ENCODE measurements around the gene TMEM117.
"Not testable (repeated sequence)": the region's sequence is repeated elsewhere in the genome, so short reads cannot be mapped to it uniquely, and the experiment has no call there.

TMEM117 gene

DNA sequence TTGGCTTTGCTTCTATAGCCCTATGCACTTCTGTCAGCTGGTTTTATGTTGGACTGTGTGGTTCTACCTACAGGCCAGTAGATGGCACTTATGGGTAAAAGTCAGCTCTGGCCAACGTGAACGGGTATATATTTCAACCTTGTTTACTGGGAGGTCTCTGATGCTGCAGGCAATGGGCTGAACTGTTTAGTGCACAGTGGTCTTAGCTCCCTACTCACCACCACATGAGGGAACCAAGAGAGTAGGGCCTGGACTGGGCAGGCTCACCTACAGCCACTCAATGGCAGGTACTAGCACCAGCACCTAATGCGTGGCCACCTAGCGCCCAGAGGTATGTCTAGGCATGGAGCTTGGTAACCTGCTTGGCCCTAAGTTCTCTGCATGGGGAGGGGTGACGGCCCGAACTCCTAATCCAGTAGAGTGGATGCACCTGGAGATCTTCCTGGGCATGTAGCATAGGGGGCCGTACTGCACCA, 481.8 kb downstream of the TMEM117 start:
- DNase-seq = no peak

GRCh38 chr12:44331269-44331668, 495.4 kb downstream of the TMEM117 start:
- DNase-seq = no peak

- DNase-seq = no peak
Measured at GRCh38 chr12:44334347-44334746, 498.5 kb downstream of the TMEM117 start.

GRCh38 chr12:44335030-44335429, 499.1 kb downstream of the TMEM117 start:
- DNase-seq = no peak

DNA sequence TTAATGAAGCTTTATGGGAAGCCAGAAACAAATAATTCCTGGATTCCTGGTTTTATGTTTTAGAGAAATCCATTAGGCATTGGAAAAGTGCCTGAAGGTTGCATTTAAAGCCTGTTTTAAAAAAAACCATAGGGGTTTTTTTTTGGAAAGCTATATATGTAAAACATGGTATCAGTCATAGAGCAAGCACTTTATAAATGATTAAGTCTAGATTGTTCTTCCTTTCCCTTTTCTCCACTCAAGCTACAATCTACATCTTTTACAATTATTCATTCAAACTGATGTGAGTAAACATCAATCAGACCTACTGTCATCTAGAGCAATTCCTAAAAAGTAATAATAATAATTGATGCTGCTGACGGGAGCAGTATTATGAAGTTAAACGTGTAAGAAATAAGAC, 500.7 kb downstream of the TMEM117 start:
- DNase-seq = no peak

DNA sequence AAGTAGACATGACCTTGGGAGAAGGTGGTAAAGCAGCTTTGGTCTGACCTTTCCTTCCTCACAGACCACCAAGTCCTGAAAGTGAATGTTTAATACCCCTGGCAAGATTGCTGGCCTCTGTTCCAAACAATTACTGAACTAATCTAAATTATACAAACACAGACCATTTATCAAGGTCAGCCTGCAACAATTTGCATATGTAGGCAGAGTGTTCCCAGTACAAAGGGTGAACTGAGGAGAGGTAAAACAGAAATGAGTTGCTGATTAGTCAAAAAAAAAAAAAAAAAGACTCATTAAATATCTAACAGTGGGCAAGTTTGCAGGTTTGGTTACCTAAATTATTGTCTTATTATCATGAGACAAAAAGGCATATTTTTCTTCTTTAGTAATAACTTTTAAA, 506.5 kb downstream of the TMEM117 start:
- DNase-seq = no peak

- no peak for DNase-seq
Measured at GRCh38 chr12:44347145-44347544, 511.3 kb downstream of the TMEM117 start.

DNA sequence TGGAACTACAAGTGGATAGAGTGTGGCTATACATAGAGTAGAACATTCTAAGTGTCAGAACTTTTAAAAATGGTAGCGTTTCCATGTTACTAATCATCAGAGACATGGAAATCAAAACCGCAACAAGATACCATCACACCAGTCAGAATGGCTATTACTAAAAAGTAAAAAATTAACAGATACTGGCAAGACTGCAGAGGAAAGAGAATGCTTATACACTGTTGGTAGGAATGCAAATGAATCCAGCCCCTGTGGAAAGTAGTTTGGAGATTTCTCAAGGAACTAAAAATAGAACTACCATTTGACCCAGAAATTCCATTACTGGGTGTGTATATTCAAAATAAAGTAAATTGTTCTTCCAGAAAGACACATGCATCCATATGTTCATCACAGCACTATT, 521.6 kb downstream of the TMEM117 start:
- DNase-seq = no peak

DNA sequence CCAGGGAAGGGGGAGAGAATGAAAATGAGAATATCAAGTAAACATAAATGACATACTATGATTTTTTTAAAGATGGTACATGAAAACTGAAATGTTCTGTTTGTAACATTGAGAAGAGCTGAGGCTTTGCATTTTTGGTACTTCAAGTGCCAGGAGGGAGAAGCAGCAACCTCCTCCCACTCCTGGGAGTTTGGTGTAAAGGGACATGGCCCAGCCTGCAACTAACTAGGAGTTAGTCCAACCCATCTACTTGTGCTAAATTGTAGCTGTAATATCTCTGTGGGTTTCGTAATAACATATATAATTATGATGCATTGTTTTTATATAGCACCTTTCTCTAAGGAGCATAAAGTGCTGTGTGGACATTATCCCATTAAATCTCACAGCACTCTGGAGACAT, 522.8 kb downstream of the TMEM117 start:
- no peak for DNase-seq

DNA sequence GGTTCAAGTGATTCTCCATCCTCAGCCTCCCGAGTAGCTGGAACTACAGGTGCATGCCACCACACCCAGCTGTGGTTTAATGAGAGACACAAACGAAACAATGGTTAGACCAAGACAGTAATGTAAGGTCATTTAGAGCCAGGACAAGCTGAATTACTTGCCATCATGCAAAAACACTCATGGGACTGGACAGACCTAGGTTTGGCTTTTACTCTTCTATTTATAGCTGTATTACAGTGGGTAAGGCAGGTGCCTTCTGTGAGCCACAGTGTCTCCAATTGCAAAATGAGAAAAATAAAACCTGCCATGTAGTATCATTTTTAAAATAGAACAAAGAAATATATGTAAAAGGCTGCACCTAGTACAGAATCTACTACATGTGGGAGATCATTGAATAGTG, 527.1 kb downstream of the TMEM117 start:
- DNase-seq = no peak

DNA sequence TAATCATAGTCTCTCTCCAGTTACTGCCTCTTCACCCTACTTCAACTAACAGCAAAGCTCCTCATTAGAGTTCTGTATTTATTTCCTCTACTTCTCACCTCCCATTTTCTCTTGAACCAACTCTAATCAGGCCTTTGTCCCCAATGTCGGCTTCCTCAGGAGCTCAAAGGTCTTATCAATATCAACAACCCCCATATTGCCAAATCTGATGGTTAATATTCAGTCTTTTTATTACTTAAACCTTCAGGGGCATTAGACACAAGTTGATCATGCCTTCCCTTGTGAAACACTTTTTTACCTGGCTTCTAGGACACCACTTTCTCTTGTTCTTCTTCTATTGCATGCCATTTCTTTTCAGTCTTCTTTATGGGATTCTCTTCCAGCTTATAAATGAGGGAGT, 531.3 kb downstream of the TMEM117 start:
- no peak for DNase-seq

DNA sequence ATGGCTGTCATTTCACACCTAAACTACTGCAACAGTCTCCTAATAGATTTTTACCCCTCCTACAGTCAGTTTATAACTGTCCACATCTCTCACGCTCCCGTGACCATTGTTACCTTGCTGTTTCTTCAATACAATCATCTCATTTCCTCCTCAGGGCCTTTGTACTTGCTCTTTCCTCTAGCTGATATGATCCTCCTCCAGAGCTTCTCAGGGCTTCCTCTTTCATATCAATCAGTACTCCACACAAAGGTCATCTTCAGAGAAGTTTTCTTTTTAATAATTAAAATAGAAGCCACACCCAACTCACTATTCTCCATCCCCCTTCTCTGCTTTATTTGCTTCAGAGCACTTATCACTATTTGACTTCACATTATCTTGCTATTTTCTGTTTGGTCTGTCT, 532.0 kb downstream of the TMEM117 start:
- DNase-seq = no peak

DNA sequence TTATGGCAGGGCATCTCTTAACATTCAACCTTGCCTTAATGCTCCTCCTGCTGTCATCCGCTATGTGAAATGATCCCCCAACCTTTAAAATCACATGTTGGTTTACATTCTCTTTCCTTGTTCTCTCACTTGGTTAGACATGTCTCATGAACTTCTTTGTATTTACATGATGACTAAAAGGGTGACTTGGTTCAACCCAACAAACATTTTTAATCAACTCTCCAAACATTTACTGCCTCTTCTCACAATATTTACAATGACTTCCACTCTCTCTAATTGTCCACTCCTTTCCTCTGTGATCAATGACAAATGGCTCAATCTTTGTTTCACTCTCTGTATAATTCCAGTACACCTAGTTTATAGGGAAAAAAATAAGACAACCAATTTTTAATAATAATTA, 534.1 kb downstream of the TMEM117 start:
- DNase-seq = no peak

DNA sequence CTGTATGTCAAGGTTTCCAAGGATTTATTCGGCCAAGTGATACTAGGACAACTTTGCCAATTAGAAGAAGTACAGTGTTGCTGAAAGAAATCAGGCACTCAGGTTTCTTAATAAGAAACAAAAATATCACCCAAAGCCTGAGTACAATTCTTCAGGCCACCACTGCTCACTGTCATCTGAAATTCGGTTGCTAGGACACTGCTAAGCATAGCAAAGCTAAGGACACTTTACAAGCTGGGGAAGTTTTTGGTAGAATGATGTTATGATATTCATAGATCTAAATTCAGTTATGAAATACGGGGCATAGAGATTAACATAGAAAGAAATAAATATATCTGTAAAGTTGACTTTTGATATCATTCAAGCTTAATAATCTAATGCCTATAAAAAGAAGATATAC, 535.1 kb downstream of the TMEM117 start:
- DNase-seq = no peak

DNA sequence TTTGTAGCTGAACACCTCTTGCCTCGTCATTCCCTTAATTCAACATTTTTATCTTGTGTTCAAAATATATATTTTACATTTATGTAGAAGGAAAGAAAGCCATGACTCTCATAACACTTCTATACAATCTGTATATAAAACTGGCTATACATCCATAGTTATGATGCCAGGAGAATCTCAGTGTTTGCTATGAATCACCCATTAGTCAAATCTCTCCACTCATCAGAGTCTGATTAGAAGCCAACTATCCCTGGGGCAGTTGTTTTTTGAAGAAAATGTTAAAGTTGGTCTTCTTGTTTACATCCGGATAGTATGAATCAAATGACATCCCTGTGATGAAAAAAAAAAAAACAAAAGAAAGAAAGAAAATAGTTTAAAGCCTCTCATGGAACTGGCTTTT, 536.4 kb downstream of the TMEM117 start:
- no peak for DNase-seq

- no peak for DNase-seq
Measured at GRCh38 chr12:44375694-44376093, 539.8 kb downstream of the TMEM117 start.

DNA sequence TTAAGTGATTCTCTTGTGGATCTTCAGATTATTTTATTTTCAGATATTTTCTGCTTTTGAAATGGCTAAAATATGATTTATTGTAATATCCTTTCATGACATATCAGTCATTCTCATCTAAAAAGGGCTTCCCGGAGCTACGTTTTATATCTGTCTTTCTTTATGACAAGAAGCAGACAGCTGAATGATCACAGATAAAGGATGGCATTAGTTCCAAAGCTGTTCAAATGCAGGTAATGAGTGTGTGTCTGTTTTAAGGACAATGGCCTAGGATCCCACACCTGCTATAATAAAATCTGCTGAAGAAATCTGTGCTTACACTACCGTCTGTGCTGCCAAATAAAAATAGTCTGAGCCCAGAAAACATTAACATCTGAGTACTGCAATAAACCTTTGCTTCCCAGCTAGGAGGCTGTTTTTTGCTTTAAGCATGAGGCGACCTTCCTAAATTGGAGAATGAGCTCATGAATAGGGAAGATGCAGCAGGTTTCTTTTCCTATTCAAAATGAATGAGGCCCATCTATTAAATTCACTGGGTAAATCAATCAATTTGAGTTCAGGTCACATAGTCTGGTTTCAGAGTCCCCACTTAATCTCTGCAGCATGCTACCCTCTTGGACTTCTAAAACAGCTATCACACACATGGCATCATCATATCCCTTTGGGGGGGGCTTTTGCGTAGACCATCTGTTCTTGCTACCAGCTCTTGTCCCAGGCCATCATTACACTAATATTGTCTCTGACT, 541.7 kb downstream of the TMEM117 start:
- DNase-seq = no peak

GRCh38 chr12:44379113-44379512, 543.2 kb downstream of the TMEM117 start:
- not testable (repeated sequence) for DNase-seq

GRCh38 chr12:44379831-44380230, 544.0 kb downstream of the TMEM117 start:
- no peak for DNase-seq

GRCh38 chr12:44380861-44381260, 545.0 kb downstream of the TMEM117 start:
- no peak for DNase-seq

- DNase-seq = no peak
Measured at GRCh38 chr12:44381341-44381740, 545.5 kb downstream of the TMEM117 start.

- no peak for DNase-seq
Measured at GRCh38 chr12:44384136-44384535, 548.3 kb downstream of the TMEM117 start.

DNA sequence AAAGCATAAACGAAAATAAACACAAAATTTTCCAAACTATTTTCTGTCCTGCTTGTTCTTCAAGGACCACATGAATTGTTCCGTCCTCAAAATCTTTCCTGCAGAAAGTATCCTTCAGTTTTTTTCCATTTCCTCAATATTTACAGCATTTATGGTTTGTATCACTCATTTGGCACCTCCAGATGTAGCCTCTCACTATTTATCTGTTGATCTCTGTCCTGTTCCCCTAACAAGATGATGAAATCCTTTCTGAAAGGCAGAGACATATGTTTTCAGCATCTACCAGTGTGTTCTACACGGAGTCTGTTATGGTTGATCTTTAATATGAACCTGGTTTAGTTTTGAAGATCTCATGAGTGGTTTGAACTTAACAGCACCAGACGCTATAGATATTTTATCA, 550.1 kb downstream of the TMEM117 start:
- DNase-seq = no peak

GRCh38 chr12:44387581-44387980, 551.7 kb downstream of the TMEM117 start:
- DNase-seq = no peak

GRCh38 chr12:44389038-44389437, 553.2 kb downstream of the TMEM117 start:
- no peak for DNase-seq
